Measurements from ENCODE around the gene TAF3.

- TF ChIP-seq CTCF (IDR thresholded peaks at IDR 0.05) = no peak
- TF ChIP-seq POLR2A (IDR thresholded peaks at IDR 0.05) = no peak
- TF ChIP-seq POLR2AphosphoS5 (IDR thresholded peaks at IDR 0.05) = no peak
Observed at GRCh38 chr10:8050556-8051108, 232.3 kb downstream of the TAF3 start.
